HL-60 (cell line): ENCODE results near the gene CSTB.

Experiments used
- CTCF ChIP-seq: IDR thresholded peaks from one replicate; pipeline ENCODE4 v1.5.1; 2011; ENCODE audit warnings: low read length, control low read depth, inconsistent platforms; ENCODE audit not compliant: insufficient read depth
- POLR2AphosphoS5 ChIP-seq: IDR thresholded peaks from 2 replicates; pipeline ENCODE4 v1.6.1; 2012; ENCODE audit warnings: low read depth
- REST ChIP-seq: IDR thresholded peaks from 2 replicates; pipeline ENCODE4 v1.6.1; 2012; ENCODE audit warnings: low read depth; ENCODE audit not compliant: insufficient replicate concordance

DNA sequence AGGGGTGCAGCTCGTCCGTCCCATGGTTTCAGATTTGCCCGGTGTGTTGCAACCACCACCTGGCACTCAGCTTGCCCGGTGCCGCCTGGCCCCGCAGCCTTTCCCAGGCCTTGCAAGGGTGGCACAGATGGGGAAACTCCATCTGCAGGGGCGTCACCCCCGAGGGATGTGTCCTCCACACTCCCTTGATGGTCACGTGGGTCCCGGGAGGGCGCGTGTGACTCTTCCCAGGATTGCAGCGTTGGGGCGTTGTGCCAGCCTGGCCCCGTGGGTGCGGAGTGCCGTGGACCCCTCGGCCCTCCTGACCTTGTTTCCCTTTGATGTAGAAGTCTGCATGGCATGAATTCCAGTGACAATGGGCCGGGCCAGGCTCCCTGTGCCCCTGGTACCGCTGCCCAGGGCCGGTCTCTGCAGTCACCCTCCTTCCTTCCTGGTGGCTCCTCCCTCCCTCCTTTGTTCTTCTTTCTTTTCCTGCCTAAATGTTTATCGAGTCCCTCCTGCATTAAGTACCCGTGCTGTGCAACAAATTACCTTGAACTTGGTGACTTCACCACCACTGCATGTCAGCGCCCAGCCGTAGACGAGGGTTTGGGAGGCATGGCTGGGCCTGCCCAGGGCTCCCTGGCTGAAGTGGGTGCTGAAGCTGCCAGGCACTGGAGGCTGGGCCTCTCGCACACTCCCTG lies 36.2 kb upstream of the CSTB start:
- no peak for TF ChIP-seq REST
- no peak for TF ChIP-seq CTCF
- peak; percentile 49; the same call in 1 of the 2 replicates for TF ChIP-seq POLR2AphosphoS5
